Activated B cell treated with CpG ODN at 0.5 μM for 24 hours (primary cell): ENCODE data around the gene PTPN4. TPM values are rescaled to one million over a fixed set of nuclear protein-coding genes. Genes with fewer than 3 reads are reported as not detected.

Experiments
- ATAC-seq: fragments of 200-7000 bp; cut with Tn5 transposase; one replicate; pipeline ENCODE4 v1.10.0; 2021; ENCODE audit warnings: low read depth, mild to moderate bottlenecking, moderate library complexity
- CTCF ChIA-PET: fragments of 350-600 bp; sonication (Branson Sonifier 250); formaldehyde crosslinking; loops from one replicate; lab custom pipeline; 2021; ENCODE audit warnings: antibody characterized with exemption; lab: Charles Lee
- POLR2A ChIA-PET: fragments of 350-600 bp; sonication (Branson Sonifier 250); formaldehyde crosslinking; loops from one replicate; lab custom pipeline; 2021; ENCODE audit warnings: antibody characterized with exemption; lab: Charles Lee
- DNase-seq: peaks from one replicate; pipeline ENCODE4 v3.0.0; 2022
- H3K27ac Mint-ChIP-seq: one replicate; pipeline ENCODE4 v1.8.0; 2020; ENCODE audit warnings: mixed read lengths
- H3K27me3 Mint-ChIP-seq: one replicate; pipeline ENCODE4 v1.8.0; 2021; ENCODE audit warnings: mixed read lengths
- H3K36me3 Mint-ChIP-seq: one replicate; pipeline ENCODE4 v1.8.0; 2021; ENCODE audit warnings: low read depth, mixed read lengths
- H3K4me1 Mint-ChIP-seq: one replicate; pipeline ENCODE4 v1.8.0; 2021; ENCODE audit warnings: mixed read lengths
- H3K4me3 Mint-ChIP-seq: one replicate; pipeline ENCODE4 v1.8.0; 2020; ENCODE audit warnings: mild to moderate bottlenecking, mixed read lengths
- H3K9me3 Mint-ChIP-seq: one replicate; pipeline ENCODE4 v1.8.0; 2020; ENCODE audit warnings: mixed read lengths
- CTCF ChIP-seq: fragments of 200-600 bp; IDR thresholded peaks from one replicate; pipeline ENCODE4 v1.8.0; 2022; ENCODE audit warnings: antibody characterized with exemption, mild to moderate bottlenecking
- intact Hi-C: fragments of 100-400 bp; cut with micrococcal nuclease; formaldehyde crosslinking; loops from one replicate; pipeline ENCODE4 v1.15.1; 2024
- total RNA-seq: library from RNA; stranded (reverse); gene quantifications from 2 replicates; pipeline ENCODE4 v1.2.3, GENCODE V29; 2022

Gene PTPN4
- total RNA-seq, 1 donor from 2014 or later = 41.2 TPM

GRCh38 chr2:119739580-119740255 is 20.0 kb upstream of the PTPN4 start:
- DNase-seq = no peak
- Mint-ChIP-seq H3K4me1 (no peaks in the 10 kb centered on the region), H3K36me3 (no peaks in the 10 kb centered on the region), H3K9me3 (no peaks in the 10 kb centered on the region), H3K27me3 (peaks cover 7% of the 10 kb centered on the region), H3K4me3 (no peak overlapping the region), H3K27ac (no peak overlapping the region)
- CTCF ChIA-PET = interaction anchor here (1.8 kb wide), 1 partner anchor 13 kb away, joined by 6 read pairs; no protein-coding TSS in a partner anchor
- no peak for ATAC-seq
- intact Hi-C loops = no loop called here
- POLR2A ChIA-PET = no interaction called here
- TF ChIP-seq CTCF = no peak

GRCh38 chr2:119741001-119741400 is 18.7 kb upstream of the PTPN4 start:
- POLR2A ChIA-PET = no interaction called here
- Mint-ChIP-seq H3K27me3 (peaks cover 7% of the 10 kb centered on the region), H3K27ac (no peak overlapping the region), H3K36me3 (no peaks in the 10 kb centered on the region), H3K4me1 (no peaks in the 10 kb centered on the region), H3K9me3 (no peaks in the 10 kb centered on the region), H3K4me3 (no peak overlapping the region)
- intact Hi-C loops = no loop called here
- DNase-seq (no peak), ATAC-seq (no peak)
- CTCF ChIA-PET = interaction anchor here (0.8 to 1.1 kb wide), 2 partner anchors 10 to 38 kb away, joined by 3 read pairs; no protein-coding TSS in a partner anchor
- no peak for TF ChIP-seq CTCF

- no peak for ATAC-seq
- ChIA-PET CTCF (interaction anchor here (0.7 to 1.1 kb wide), 3 partner anchors 10 to 39 kb away, joined by 3 read pairs; no protein-coding TSS in a partner anchor), POLR2A (interaction anchor here (0.7 kb wide), 1 partner anchor 468 kb away, joined by 4 read pairs; no protein-coding TSS in a partner anchor)
- intact Hi-C loops = no loop called here
- Mint-ChIP-seq H3K4me1 (no peaks in the 10 kb centered on the region), H3K27ac (no peak overlapping the region), H3K27me3 (peaks cover 7% of the 10 kb centered on the region), H3K36me3 (no peaks in the 10 kb centered on the region), H3K9me3 (no peaks in the 10 kb centered on the region), H3K4me3 (no peak overlapping the region)
- no peak for DNase-seq
- TF ChIP-seq CTCF = no peak
These were observed 17.9 kb upstream of the PTPN4 start for GRCh38 chr2:119741868-119742267.

GRCh38 chr2:119744335-119744939 is 15.3 kb upstream of the PTPN4 start:
- no peaks in the 10 kb centered on the region for H3K9me3 Mint-ChIP-seq
- POLR2A ChIA-PET = no interaction called here
- no peak for TF ChIP-seq CTCF
- DNase-seq (no peak), ATAC-seq (no peak)
- intact Hi-C loops = no loop called here
- no peaks in the 10 kb centered on the region for H3K36me3 Mint-ChIP-seq
- H3K4me3 Mint-ChIP-seq = no peak overlapping the region
- CTCF ChIA-PET = no interaction called here
- H3K27me3 Mint-ChIP-seq = peaks cover 15% of the 10 kb centered on the region
- H3K27ac Mint-ChIP-seq = no peak overlapping the region
- H3K4me1 Mint-ChIP-seq = no peaks in the 10 kb centered on the region

- ChIA-PET POLR2A (no interaction called here), CTCF (no interaction called here)
- Mint-ChIP-seq H3K27me3 (peaks cover 12% of the 10 kb centered on the region), H3K36me3 (no peaks in the 10 kb centered on the region), H3K9me3 (no peaks in the 10 kb centered on the region), H3K4me1 (no peaks in the 10 kb centered on the region), H3K4me3 (no peak overlapping the region), H3K27ac (no peak overlapping the region)
- ATAC-seq (no peak), DNase-seq (no peak)
- intact Hi-C loops = no loop called here
- TF ChIP-seq CTCF = no peak
These were observed 14.2 kb upstream of the PTPN4 start for GRCh38 chr2:119745566-119745965.
